Measurements from ENCODE around the gene ENDOU.

- no peak for TF ChIP-seq POLR2AphosphoS5 (IDR thresholded peaks at IDR 0.05)
- TF ChIP-seq CTCF (IDR thresholded peaks at IDR 0.05) = peak in 4 of 6 experiments; percentile 25 to 49 (median 46)
Measured at GRCh38 chr12:47686645-47687240, 38.5 kb downstream of the ENDOU start.

All from upper lobe of left lung (tissue), 4 donors.